ENCODE data around the gene EPHA8.

EPHA8 gene

DNA sequence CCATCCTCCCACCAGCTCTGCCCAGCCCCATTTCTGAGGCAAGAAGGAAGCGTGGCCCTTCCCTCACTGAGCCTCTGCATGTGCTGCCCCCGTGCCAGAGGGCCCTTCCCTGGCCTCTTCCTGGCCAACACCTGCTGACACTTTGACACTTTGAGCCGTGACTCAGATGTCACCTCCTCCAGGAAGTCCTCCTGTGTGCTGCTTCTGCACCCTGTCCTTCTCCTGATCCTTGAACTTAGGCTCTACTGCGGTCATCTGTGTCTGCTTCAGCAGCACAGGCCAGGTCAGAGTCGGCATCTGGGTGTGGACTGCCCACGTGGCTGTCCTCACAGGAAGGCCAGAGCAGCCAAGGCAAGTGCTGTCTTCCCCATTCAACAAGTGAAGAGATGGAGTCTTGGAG is 19.6 kb upstream of the EPHA8 start:
- TF ChIP-seq POLR2AphosphoS5 (IDR thresholded peaks at IDR 0.05; ENCODE audit: low read depth) (no peak), GABPA (IDR thresholded peaks at IDR 0.05; ENCODE audit: low read depth) (no peak), SPI1 (IDR thresholded peaks at IDR 0.05; ENCODE audit: borderline replicate concordance, low read depth) (no peak)
- TF ChIP-seq, protein P1, sequence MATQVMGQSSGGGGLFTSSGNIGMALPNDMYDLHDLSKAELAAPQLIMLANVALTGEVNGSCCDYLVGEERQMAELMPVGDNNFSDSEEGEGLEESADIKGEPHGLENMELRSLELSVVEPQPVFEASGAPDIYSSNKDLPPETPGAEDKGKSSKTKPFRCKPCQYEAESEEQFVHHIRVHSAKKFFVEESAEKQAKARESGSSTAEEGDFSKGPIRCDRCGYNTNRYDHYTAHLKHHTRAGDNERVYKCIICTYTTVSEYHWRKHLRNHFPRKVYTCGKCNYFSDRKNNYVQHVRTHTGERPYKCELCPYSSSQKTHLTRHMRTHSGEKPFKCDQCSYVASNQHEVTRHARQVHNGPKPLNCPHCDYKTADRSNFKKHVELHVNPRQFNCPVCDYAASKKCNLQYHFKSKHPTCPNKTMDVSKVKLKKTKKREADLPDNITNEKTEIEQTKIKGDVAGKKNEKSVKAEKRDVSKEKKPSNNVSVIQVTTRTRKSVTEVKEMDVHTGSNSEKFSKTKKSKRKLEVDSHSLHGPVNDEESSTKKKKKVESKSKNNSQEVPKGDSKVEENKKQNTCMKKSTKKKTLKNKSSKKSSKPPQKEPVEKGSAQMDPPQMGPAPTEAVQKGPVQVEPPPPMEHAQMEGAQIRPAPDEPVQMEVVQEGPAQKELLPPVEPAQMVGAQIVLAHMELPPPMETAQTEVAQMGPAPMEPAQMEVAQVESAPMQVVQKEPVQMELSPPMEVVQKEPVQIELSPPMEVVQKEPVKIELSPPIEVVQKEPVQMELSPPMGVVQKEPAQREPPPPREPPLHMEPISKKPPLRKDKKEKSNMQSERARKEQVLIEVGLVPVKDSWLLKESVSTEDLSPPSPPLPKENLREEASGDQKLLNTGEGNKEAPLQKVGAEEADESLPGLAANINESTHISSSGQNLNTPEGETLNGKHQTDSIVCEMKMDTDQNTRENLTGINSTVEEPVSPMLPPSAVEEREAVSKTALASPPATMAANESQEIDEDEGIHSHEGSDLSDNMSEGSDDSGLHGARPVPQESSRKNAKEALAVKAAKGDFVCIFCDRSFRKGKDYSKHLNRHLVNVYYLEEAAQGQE (IDR thresholded peaks at IDR 0.05; ENCODE audit: insufficient replicate concordance, low read depth), result no peak
- TF ChIP-seq, protein P2, sequence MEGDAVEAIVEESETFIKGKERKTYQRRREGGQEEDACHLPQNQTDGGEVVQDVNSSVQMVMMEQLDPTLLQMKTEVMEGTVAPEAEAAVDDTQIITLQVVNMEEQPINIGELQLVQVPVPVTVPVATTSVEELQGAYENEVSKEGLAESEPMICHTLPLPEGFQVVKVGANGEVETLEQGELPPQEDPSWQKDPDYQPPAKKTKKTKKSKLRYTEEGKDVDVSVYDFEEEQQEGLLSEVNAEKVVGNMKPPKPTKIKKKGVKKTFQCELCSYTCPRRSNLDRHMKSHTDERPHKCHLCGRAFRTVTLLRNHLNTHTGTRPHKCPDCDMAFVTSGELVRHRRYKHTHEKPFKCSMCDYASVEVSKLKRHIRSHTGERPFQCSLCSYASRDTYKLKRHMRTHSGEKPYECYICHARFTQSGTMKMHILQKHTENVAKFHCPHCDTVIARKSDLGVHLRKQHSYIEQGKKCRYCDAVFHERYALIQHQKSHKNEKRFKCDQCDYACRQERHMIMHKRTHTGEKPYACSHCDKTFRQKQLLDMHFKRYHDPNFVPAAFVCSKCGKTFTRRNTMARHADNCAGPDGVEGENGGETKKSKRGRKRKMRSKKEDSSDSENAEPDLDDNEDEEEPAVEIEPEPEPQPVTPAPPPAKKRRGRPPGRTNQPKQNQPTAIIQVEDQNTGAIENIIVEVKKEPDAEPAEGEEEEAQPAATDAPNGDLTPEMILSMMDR (IDR thresholded peaks at IDR 0.05; ENCODE audit: insufficient read depth, low read length), result no peak
- no peak overlapping the region for H3K4me3 ChIP-seq (replicated peaks; ENCODE audit: insufficient read depth, low read length)
- DNase-seq (ENCODE audit: low read depth in 1 of 2, low spot score in 1 of 2), result no peak
- H3K27ac ChIP-seq (replicated peaks), result no peak overlapping the region
- H3K27me3 ChIP-seq (ENCODE audit: insufficient read depth, poor library complexity, severe bottlenecking), result peaks cover 2% of the 10 kb centered on the region

DNA sequence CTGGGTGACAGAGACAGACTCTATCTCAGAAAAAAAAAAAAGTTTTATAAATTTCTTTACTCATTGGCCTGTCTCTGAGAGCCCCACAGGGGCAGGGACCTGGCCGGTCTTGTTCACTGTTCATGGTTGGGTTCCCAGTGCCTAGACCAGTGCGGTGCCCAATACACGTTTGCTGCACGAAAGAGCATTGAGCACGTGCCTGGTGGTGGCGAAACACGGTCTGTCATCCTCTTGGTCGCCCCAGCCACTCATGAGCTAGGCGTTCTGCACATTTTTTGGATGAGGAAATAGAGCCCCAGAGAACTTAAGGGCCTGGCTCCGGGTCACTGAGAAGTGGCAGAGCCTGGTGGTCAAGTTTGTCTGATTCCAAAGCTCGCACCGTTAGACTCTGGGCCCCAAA is 18.7 kb upstream of the EPHA8 start:
- Histone ChIP-seq H3K4me3 (replicated peaks; ENCODE audit: insufficient read depth, low read length) (no peak overlapping the region), H3K27me3 (ENCODE audit: insufficient read depth, poor library complexity, severe bottlenecking) (peaks cover 2% of the 10 kb centered on the region), H3K27ac (replicated peaks) (no peak overlapping the region)
- no peak for DNase-seq (ENCODE audit: low read depth in 1 of 2, low spot score in 1 of 2)
- TF ChIP-seq, protein P1 (IDR thresholded peaks at IDR 0.05; ENCODE audit: insufficient replicate concordance, low read depth), result no peak
- TF ChIP-seq SPI1 (IDR thresholded peaks at IDR 0.05; ENCODE audit: borderline replicate concordance, low read depth), result no peak
- no peak for TF ChIP-seq GABPA (IDR thresholded peaks at IDR 0.05; ENCODE audit: low read depth)
- TF ChIP-seq POLR2AphosphoS5 (IDR thresholded peaks at IDR 0.05; ENCODE audit: low read depth), result no peak
- TF ChIP-seq, protein P2 (IDR thresholded peaks at IDR 0.05; ENCODE audit: insufficient read depth, low read length), result no peak

DNA sequence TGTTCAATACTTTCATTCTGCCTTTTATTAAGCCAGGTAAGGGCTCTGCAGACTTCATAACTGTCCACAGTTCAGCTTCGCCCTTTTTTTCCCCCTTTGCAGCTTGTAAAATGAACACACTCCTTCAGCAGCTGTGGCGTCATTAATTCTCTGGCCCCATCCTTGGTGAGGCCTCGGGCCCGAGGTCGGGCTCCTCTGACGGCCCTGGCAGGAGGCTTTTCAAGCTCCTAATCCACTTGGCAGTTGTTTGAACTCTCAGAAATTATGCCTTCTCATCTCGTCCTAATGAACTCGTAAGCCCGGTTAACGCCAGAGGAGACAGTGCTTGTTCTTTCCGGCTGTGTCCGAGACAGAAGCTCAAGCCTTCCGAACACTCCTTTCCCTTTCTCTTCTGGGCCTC is 18.1 kb upstream of the EPHA8 start:
- H3K27me3 ChIP-seq (ENCODE audit: insufficient read depth, poor library complexity, severe bottlenecking), result peaks cover 2% of the 10 kb centered on the region
- H3K27ac ChIP-seq (replicated peaks), result no peak overlapping the region
- H3K4me3 ChIP-seq (replicated peaks; ENCODE audit: insufficient read depth, low read length), result no peak overlapping the region
- TF ChIP-seq, protein P1 (IDR thresholded peaks at IDR 0.05; ENCODE audit: insufficient replicate concordance, low read depth), result no peak
- TF ChIP-seq POLR2AphosphoS5 (IDR thresholded peaks at IDR 0.05; ENCODE audit: low read depth), result no peak
- TF ChIP-seq GABPA (IDR thresholded peaks at IDR 0.05; ENCODE audit: low read depth), result no peak
- TF ChIP-seq, protein P2 (IDR thresholded peaks at IDR 0.05; ENCODE audit: insufficient read depth, low read length), result no peak
- TF ChIP-seq SPI1 (IDR thresholded peaks at IDR 0.05; ENCODE audit: borderline replicate concordance, low read depth), result no peak
- DNase-seq (ENCODE audit: low read depth in 1 of 2, low spot score in 1 of 2), result no peak

All from HL-60 (cell line).